Fibroblast of skin of right biceps (primary cell): ENCODE results near the gene CENPO.

Experiments used
- DNase-seq: peaks from one replicate; pipeline ENCODE4 v3.0.0-alpha.2; 2013

Gene CENPO

GRCh38 chr2:24824966-24825882 is 32.0 kb downstream of the CENPO start:
- no peak for DNase-seq

- peak; percentile 36 for DNase-seq
These were observed 32.9 kb downstream of the CENPO start for GRCh38 chr2:24825883-24826772.

GRCh38 chr2:24826773-24827145 is 33.5 kb downstream of the CENPO start:
- DNase-seq = no peak

- peak; percentile 81 for DNase-seq
These were observed 34.4 kb downstream of the CENPO start for GRCh38 chr2:24827321-24828237.

- no peak for DNase-seq
These were observed 35.2 kb downstream of the CENPO start for GRCh38 chr2:24828238-24828996.

GRCh38 chr2:24830351-24830750 is 37.1 kb downstream of the CENPO start:
- peak; percentile 35 for DNase-seq

GRCh38 chr2:24830786-24831185 is 37.6 kb downstream of the CENPO start:
- DNase-seq = no peak

- no peak for DNase-seq
These were observed 38.2 kb downstream of the CENPO start for GRCh38 chr2:24831221-24832072.

- no peak for DNase-seq
These were observed 38.8 kb downstream of the CENPO start for GRCh38 chr2:24832073-24832461.

GRCh38 chr2:24832521-24832920 is 39.3 kb downstream of the CENPO start:
- DNase-seq = no peak

GRCh38 chr2:24832931-24833701 is 39.9 kb downstream of the CENPO start:
- DNase-seq = no peak

- DNase-seq = no peak
These were observed 40.9 kb downstream of the CENPO start for GRCh38 chr2:24833821-24834732.

GRCh38 chr2:24834733-24835395 is 41.6 kb downstream of the CENPO start:
- DNase-seq = no peak

GRCh38 chr2:24835411-24835810 is 42.2 kb downstream of the CENPO start:
- peak; percentile 77 for DNase-seq

GRCh38 chr2:24836206-24836605 is 43.0 kb downstream of the CENPO start:
- no peak for DNase-seq

GRCh38 chr2:24836706-24837105 is 43.5 kb downstream of the CENPO start:
- no peak for DNase-seq

- DNase-seq = no peak
These were observed 44.8 kb downstream of the CENPO start for GRCh38 chr2:24837996-24838513.

- no peak for DNase-seq
These were observed 45.3 kb downstream of the CENPO start for GRCh38 chr2:24838541-24838940.
